Naive thymus-derived CD8-positive, alpha-beta T cell (primary cell): ENCODE measurements around the gene PACRG. TPM values are rescaled to one million over a fixed set of nuclear protein-coding genes. Genes with fewer than 3 reads are reported as not detected.
A peak's percentile ranks its signal among the peaks of the same experiment; 100 is the strongest.

Source experiments
- ATAC-seq, 2 donors: fragments of 150-1000 bp; cut with Tn5 transposase in 1 of 2; sonication (Bioruptor Pico), chemical (Tn5 transposase) in 1 of 2; 1 replicate in 1 of 2; 2 replicates in 1 of 2; pipeline ENCODE4 v1.10.0; 2021; ENCODE audit warnings: mild to moderate bottlenecking in 2 of 2, moderate library complexity in 2 of 2
- POLR2A ChIA-PET: fragments of 350-600 bp; sonication (Branson Sonifier 250); formaldehyde crosslinking; loops from one replicate; lab custom pipeline; 2021; ENCODE audit warnings: antibody characterized with exemption; lab: Charles Lee
- DNase-seq, 10 donors: peaks; one replicate each; pipeline versions ENCODE4 v3.0.0 to v3.0.0-alpha.2; 2020 to 2022
- H3K27ac Mint-ChIP-seq, 10 donors: one replicate each; pipeline ENCODE4 v1.8.0; 2020 to 2022; ENCODE audit warnings: mild to moderate bottlenecking in 10 of 10, mixed read lengths in 10 of 10, moderate library complexity in 4 of 10, inconsistent platforms in 1 of 10
- H3K27me3 Mint-ChIP-seq, 5 donors: one replicate each; pipeline ENCODE4 v1.8.0; 2021 to 2022; ENCODE audit warnings: mixed read lengths in 5 of 5
- H3K36me3 Mint-ChIP-seq, 3 donors: one replicate each; pipeline ENCODE4 v1.8.0; 2020 to 2022; ENCODE audit warnings: mixed read lengths in 3 of 3, mild to moderate bottlenecking in 2 of 3, inconsistent platforms in 1 of 3
- H3K4me1 Mint-ChIP-seq, 4 donors: one replicate each; pipeline ENCODE4 v1.8.0; 2021 to 2022; ENCODE audit warnings: mixed read lengths in 4 of 4
- H3K4me3 Mint-ChIP-seq, 10 donors: one replicate each; pipeline ENCODE4 v1.8.0; 2020 to 2022; ENCODE audit warnings: mild to moderate bottlenecking in 10 of 10, mixed read lengths in 10 of 10, moderate library complexity in 6 of 10, inconsistent platforms in 1 of 10
- H3K9me3 Mint-ChIP-seq, 9 donors: one replicate each; pipeline ENCODE4 v1.8.0; 2020 to 2022; ENCODE audit warnings: mixed read lengths in 9 of 9, mild to moderate bottlenecking in 3 of 9, inconsistent platforms in 1 of 9, moderate library complexity in 1 of 9
- polyA plus RNA-seq, 3 donors: library from polyadenylated mRNA; unstranded; fragments of 300-500 nt; fragmentation: Illumina TruSeq; gene quantifications; one replicate each; pipeline ENCODE4 v1.2.3, GENCODE V29; 2021
- total RNA-seq, 8 experiments: library from RNA in 2 of 8; stranded (reverse) in 2 of 8; gene quantifications; one replicate each; pipeline ENCODE4 v1.2.3 and lab custom pipeline; 2021 to 2026

The PACRG gene
- total and polyA plus RNA-seq, 5 experiments from 2014 or later = 0.34 to 1.2 (median 0.83) TPM; not detected in 1

DNA sequence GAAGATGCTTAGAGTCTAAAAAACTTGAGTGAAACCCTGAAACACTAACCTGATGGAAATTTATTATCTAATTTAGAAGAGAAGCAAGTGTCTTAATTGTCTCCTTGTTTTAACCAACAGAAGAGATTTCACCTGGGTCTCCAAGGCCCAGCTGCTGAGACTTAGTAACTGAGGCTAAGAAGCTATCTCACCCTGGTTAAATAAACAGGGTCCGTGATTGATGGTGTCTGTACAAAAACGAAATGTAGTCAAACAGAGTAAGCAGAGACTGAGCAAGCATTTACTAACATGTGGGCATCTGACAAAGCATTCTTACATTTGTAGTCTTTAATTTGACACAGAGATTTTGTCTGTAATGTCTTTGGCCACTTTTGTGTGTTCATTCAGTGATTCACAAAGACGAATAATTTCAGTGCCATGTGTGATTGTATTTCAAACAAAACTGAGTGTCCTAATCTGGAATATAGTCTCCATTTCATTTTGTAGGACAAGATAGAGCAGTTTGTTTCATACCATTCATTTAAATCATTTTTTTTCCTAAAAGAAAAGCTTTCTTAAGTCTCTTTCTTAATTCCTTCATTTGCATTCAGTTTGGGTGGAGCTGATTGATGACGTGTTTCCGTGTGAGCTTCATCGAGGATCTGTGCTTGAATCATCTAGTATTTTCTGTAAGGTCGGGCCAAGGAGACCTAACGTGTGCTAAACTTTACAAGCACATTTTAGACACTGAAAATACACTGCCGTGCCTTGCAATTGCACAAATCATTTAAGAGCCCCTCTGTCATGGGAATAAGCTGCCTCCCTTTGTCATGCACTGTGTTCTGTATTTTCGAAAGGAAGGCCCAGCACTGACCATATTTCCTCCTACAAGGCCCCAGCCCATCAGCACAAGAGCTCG lies 516.2 kb downstream of the PACRG start:
- no peak overlapping the region for H3K4me3 Mint-ChIP-seq
- peaks cover 3 to 45% (median 12%) of the 10 kb centered on the region in 5 donors for H3K27me3 Mint-ChIP-seq
- H3K9me3 Mint-ChIP-seq = no peaks in the 10 kb centered on the region
- DNase-seq (no peak), ATAC-seq (no peak)
- no peaks in the 10 kb centered on the region for H3K36me3 Mint-ChIP-seq
- H3K27ac Mint-ChIP-seq = no peak overlapping the region
- H3K4me1 Mint-ChIP-seq = no peaks in the 10 kb centered on the region
- POLR2A ChIA-PET = no interaction called here

GRCh38 chr6:163248051-163248450 lies 520.3 kb downstream of the PACRG start:
- no peak overlapping the region for H3K27ac Mint-ChIP-seq
- no peaks in the 10 kb centered on the region for H3K9me3 Mint-ChIP-seq
- ATAC-seq (no peak), DNase-seq (no peak)
- peaks cover 0 to 6% (median 2%) of the 10 kb centered on the region in 4 donors for H3K4me1 Mint-ChIP-seq
- H3K4me3 Mint-ChIP-seq = no peak overlapping the region
- H3K36me3 Mint-ChIP-seq = no peaks in the 10 kb centered on the region
- peaks cover 5 to 18% (median 11%) of the 10 kb centered on the region in 5 donors for H3K27me3 Mint-ChIP-seq
- POLR2A ChIA-PET = no interaction called here

DNA sequence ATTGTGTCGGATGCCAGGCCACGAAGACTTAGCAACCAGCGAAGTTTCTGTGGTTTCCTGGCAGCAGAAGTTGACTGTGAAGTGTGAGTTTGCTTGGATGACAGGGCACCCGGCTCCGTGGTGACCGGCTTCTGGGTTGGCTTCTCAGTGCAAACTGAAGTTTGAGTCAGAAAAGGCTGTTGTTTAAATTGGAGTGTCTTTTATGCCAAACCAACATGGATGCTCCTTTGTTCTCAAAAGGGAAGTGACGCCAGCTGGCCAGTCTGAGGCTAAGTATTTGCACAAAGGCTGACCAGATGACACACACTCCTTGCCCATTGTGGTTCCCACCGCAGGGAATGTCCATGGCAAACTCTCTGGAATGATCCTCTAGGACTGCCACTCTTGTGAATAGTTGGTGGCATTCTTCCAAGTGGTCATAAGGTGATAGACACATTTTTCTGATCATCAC lies 521.9 kb downstream of the PACRG start:
- no peaks in the 10 kb centered on the region for H3K36me3 Mint-ChIP-seq
- POLR2A ChIA-PET = no interaction called here
- H3K27ac Mint-ChIP-seq = no peak overlapping the region
- peaks cover 5 to 18% (median 8%) of the 10 kb centered on the region in 5 donors for H3K27me3 Mint-ChIP-seq
- H3K4me1 Mint-ChIP-seq = peaks cover 0 to 6% (median 2%) of the 10 kb centered on the region in 4 donors
- H3K4me3 Mint-ChIP-seq = no peak overlapping the region
- H3K9me3 Mint-ChIP-seq = no peaks in the 10 kb centered on the region
- no peak for DNase-seq
- no peak for ATAC-seq

DNA sequence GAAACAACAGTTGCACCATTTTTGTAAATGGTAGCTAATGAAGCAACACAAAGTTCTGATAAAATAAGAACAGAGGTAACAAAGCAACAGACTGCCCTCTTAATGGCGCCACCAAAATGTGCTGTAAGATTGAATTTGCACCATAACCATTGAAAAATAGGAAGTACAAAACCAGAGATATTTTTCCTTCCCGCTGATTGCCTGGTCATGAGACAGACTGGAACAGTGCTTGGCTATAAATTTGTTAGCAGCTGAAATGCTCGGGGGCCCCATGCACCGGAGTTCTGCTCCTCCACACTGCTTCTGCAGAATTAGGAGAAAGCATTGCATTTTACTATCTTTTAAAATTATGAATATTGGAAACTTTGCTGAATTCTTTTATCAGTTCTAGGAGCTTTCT lies 522.3 kb downstream of the PACRG start:
- Mint-ChIP-seq H3K27ac (no peak overlapping the region), H3K27me3 (peaks cover 5 to 17% (median 8%) of the 10 kb centered on the region in 5 donors), H3K4me1 (peaks cover 0 to 6% (median 2%) of the 10 kb centered on the region in 4 donors), H3K9me3 (no peaks in the 10 kb centered on the region), H3K4me3 (no peak overlapping the region), H3K36me3 (no peaks in the 10 kb centered on the region)
- no peak for ATAC-seq
- POLR2A ChIA-PET = no interaction called here
- DNase-seq = no peak

GRCh38 chr6:163252061-163252591 lies 524.4 kb downstream of the PACRG start:
- H3K9me3 Mint-ChIP-seq = no peaks in the 10 kb centered on the region
- no peak overlapping the region for H3K27ac Mint-ChIP-seq
- no peak overlapping the region for H3K4me3 Mint-ChIP-seq
- POLR2A ChIA-PET = no interaction called here
- ATAC-seq = no peak
- H3K27me3 Mint-ChIP-seq = peaks cover 0 to 5% (median 2%) of the 10 kb centered on the region in 5 donors
- no peak for DNase-seq
- H3K36me3 Mint-ChIP-seq = no peaks in the 10 kb centered on the region
- peaks cover 0 to 6% (median 2%) of the 10 kb centered on the region in 4 donors for H3K4me1 Mint-ChIP-seq

DNA sequence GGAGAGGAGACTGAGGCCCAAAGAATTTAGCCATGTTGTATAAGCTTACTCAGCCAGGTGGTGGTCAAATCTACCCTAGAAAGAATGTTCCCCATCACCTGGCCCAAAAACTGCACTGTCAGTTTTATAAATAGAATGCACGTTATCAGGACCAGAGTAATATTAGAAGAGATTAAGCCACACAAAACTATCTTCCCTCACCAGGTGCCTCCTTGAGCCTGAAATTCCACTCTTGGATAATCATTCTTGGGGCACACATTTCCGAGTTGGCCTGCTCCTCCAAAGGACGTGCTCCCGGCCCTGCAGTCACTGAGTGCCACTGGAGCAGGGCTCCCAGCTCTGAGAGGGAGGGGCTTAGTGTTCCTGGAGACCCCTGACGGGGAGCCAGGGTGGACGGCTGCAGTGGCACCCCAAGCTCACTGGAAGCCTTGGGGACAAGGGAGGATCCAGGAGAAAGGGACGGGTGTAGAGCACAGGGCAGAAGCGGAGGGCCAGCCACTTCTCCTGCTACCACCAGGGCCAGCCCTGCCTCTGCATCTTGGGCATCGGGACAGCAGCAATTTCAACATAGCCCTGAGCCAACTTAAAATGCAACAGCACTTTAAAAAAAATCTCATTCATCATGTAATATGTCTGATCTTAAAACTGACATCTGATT lies 525.9 kb downstream of the PACRG start:
- POLR2A ChIA-PET = no interaction called here
- H3K4me1 Mint-ChIP-seq = peaks cover 0 to 6% (median 2%) of the 10 kb centered on the region in 4 donors
- ATAC-seq (no peak), DNase-seq (no peak)
- H3K4me3 Mint-ChIP-seq = no peak overlapping the region
- H3K27me3 Mint-ChIP-seq = peaks cover 0 to 5% (median 0%) of the 10 kb centered on the region in 5 donors
- H3K9me3 Mint-ChIP-seq = no peaks in the 10 kb centered on the region
- no peak overlapping the region for H3K27ac Mint-ChIP-seq
- H3K36me3 Mint-ChIP-seq = no peaks in the 10 kb centered on the region

DNA sequence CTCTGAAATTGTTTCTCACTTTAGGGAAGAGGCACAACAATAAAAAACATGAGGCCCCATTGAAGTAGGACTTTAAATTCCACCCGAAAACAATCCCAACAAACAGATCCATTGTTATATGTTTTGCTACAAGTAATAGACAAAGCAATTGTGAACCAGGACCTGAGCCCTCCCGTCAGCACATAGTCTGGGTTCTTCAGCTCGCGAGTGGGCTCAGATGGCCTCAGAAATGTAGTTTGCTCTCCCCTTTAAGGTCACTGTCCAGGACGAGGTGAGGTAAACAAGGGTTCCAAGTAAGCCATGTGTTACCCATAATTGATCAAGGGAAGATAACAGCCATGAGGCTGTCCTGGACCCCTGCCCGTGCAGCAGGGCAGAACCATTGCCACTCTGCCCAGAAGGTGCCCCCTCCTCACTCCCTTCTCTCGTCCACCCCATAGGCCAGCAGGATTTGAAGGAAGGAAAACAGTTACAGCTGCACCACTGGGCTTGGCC lies 526.6 kb downstream of the PACRG start:
- no peak for ATAC-seq
- no peak for DNase-seq
- Mint-ChIP-seq H3K4me1 (peaks cover 0 to 6% (median 1%) of the 10 kb centered on the region in 4 donors), H3K9me3 (no peaks in the 10 kb centered on the region), H3K36me3 (no peaks in the 10 kb centered on the region), H3K27me3 (peaks cover 0 to 6% (median 5%) of the 10 kb centered on the region in 5 donors), H3K27ac (no peak overlapping the region), H3K4me3 (no peak overlapping the region)
- POLR2A ChIA-PET = no interaction called here

DNA sequence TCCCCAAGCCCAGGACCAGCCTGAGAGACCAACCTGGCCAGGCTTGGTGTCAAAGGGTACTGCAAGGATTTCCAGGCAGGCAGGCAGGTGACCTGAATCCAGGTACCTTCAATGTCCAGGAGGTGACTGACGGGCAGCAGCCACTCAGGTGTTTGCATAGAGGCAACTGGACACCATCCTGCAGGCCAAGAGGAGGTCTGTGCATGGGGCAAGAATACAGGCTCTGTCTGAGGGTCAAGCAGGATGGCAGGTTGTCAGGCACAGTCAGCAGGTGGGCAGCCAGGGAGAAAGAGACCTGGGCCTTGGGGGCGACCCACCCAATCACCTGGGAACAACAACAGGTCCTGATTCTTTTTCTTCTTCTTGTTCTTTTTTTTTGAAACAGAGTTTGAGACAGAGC lies 527.5 kb downstream of the PACRG start:
- POLR2A ChIA-PET = no interaction called here
- ATAC-seq (no peak), DNase-seq (no peak)
- H3K4me3 Mint-ChIP-seq = no peak overlapping the region
- no peaks in the 10 kb centered on the region for H3K36me3 Mint-ChIP-seq
- no peak overlapping the region for H3K27ac Mint-ChIP-seq
- H3K27me3 Mint-ChIP-seq = peaks cover 6 to 15% (median 8%) of the 10 kb centered on the region in 5 donors
- no peaks in the 10 kb centered on the region for H3K9me3 Mint-ChIP-seq
- peaks cover 3 to 12% (median 4%) of the 10 kb centered on the region in 4 donors for H3K4me1 Mint-ChIP-seq

DNA sequence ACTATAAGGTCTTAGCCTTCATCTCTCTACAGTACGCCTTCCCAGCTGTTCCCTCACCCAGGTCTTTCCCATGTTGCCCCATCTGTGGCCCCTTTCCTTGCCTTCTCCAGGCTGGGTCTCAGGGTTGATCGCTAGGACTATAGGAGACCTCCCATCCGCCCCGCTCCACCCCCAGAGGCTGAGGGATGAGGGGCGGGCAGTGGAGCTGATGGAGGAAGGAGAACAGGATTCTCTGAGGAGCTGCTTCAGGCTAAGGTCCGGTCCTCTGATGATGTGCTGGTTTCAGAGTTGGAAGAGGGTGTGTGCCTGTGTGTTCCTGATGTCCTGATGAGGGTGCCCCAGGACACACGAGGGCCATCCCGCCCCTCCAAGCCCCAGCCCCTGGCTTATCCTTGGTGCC lies 531.9 kb downstream of the PACRG start:
- no peak for DNase-seq
- POLR2A ChIA-PET = no interaction called here
- Mint-ChIP-seq H3K36me3 (no peaks in the 10 kb centered on the region), H3K27ac (peak overlapping the region in 1 of 10 donors; percentile 68), H3K4me1 (peaks cover 8 to 12% (median 10%) of the 10 kb centered on the region in 4 donors), H3K9me3 (no peaks in the 10 kb centered on the region), H3K4me3 (peak overlapping the region in 1 of 10 donors; percentile 71), H3K27me3 (peaks cover 5 to 29% (median 17%) of the 10 kb centered on the region in 5 donors)
- no peak for ATAC-seq

DNA sequence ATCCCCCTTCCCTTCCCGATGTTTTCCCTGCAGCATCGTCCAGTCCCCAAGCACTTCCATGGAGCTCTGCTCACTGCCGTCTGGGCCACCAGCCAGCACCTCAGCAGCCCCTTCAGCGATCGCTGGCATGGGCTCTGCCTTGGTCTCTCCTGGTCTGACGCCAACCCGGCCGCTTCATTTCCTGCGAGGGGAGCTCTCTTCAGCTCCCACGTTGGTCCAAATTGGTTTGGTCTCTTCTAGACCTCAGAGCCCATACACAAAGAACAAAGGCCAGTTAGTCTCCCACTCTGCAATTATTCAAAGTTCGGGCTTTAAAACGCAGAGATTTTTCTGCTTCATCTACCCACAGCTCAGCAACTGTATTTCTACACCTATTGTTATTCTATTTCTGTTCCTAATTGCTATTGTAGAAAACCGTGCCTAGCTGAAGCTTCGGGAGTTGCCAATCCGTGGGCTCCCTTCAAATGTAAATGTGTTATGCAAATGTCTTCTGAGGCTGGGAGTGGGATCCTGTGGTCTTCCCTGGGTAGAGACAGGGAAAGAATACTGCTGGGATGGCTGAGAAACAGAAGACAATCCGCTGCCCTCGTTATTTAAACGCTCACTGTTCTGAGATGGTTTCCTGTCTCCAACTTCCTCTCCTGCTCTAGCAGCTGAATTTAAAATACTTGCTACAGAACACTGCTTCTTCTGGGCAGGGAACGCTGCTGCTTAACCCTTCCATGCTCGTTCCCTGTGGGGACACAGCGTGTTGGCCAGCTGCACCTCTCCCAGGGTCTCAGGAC lies 532.5 kb downstream of the PACRG start:
- H3K36me3 Mint-ChIP-seq = no peaks in the 10 kb centered on the region
- peak overlapping the region in 3 of 10 donors; percentile 6 to 68 (median 55) for H3K27ac Mint-ChIP-seq
- DNase-seq (no peak), ATAC-seq (no peak)
- POLR2A ChIA-PET = no interaction called here
- H3K4me1 Mint-ChIP-seq = peaks cover 8 to 12% (median 10%) of the 10 kb centered on the region in 4 donors
- H3K9me3 Mint-ChIP-seq = no peaks in the 10 kb centered on the region
- H3K27me3 Mint-ChIP-seq = peaks cover 5 to 29% (median 17%) of the 10 kb centered on the region in 5 donors
- H3K4me3 Mint-ChIP-seq = peak overlapping the region in 7 of 10 donors; percentile 29 to 71 (median 53)

DNA sequence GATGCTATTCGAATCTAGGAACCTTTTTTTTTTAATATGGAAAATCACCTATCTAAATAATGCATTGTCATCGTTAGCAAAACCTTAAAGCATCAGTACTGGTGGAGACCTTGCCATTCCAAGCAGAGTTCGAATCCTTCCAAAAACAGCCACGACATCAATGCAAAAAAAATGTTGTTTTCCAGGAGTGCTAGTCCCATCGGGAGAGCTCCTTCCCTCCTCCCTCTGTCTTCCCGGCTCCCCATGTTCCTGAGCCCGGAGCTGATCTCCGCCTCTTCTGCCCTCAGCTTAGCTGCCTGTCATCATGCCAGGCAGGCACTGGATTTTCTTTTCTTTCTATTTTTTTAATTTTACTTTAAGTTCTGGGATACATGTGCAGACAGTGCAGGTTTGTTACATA lies 533.1 kb downstream of the PACRG start:
- Mint-ChIP-seq H3K27ac (peak overlapping the region in 1 of 10 donors; percentile 68), H3K36me3 (no peaks in the 10 kb centered on the region), H3K4me3 (peak overlapping the region in 4 of 10 donors; percentile 43 to 71 (median 60)), H3K9me3 (no peaks in the 10 kb centered on the region), H3K4me1 (peaks cover 8 to 12% (median 10%) of the 10 kb centered on the region in 4 donors), H3K27me3 (peaks cover 5 to 29% (median 17%) of the 10 kb centered on the region in 5 donors)
- DNase-seq (no peak), ATAC-seq (no peak)
- POLR2A ChIA-PET = no interaction called here

DNA sequence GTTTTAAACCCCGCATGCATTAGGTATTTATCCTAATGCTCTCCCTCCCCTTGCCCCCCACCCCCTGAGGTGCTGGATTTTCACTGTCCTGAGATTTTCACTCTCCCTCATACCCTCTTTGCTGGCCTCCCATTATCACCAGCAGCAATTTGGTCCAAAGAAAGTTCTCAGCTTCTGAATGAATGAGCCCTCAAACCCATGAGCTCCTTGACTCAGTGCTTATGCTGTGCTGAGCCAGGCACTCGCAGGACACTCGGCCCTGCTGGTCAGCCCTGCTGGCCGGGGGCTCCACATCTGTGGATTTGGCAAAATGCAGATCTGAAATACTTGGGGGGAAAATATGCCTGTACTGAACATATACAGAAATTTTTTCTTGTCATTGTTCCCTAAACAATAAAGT lies 533.6 kb downstream of the PACRG start:
- Mint-ChIP-seq H3K9me3 (no peaks in the 10 kb centered on the region), H3K27ac (peak overlapping the region in 1 of 10 donors; percentile 71), H3K4me1 (peaks cover 8 to 12% (median 10%) of the 10 kb centered on the region in 4 donors), H3K4me3 (no peak overlapping the region), H3K36me3 (no peaks in the 10 kb centered on the region), H3K27me3 (peaks cover 5 to 34% (median 17%) of the 10 kb centered on the region in 5 donors)
- POLR2A ChIA-PET = no interaction called here
- ATAC-seq (no peak), DNase-seq (no peak)
